Fibroblast of lung (primary cell): ENCODE results near the gene DNHD1. TPM values are rescaled to one million over a fixed set of nuclear protein-coding genes. Genes with fewer than 3 reads are reported as not detected.

Source experiments
- DNase-seq, 2 donors: peaks; one replicate each; pipeline versions ENCODE4 v3.0.0 to v3.0.0-alpha.2; 2010; ENCODE audit warnings: low read depth in 2 of 2
- H2AFZ ChIP-seq: 2 replicates; pipeline ENCODE4 v1.5.1; 2012; ENCODE audit warnings: low read length, control low read depth, inconsistent platforms
- H3K27ac ChIP-seq: 2 replicates; pipeline ENCODE4 v1.5.1; 2011; ENCODE audit warnings: low read length, control low read depth; ENCODE audit not compliant: insufficient read depth
- H3K27me3 ChIP-seq: 2 replicates; pipeline ENCODE4 v1.5.1; 2011; ENCODE audit warnings: mild to moderate bottlenecking, low read length; ENCODE audit not compliant: control insufficient read depth, insufficient read depth
- H3K36me3 ChIP-seq: 2 replicates; pipeline ENCODE4 v1.5.1; 2011; ENCODE audit warnings: low read length; ENCODE audit not compliant: control insufficient read depth, insufficient read depth
- H3K4me1 ChIP-seq: 2 replicates; pipeline ENCODE4 v1.5.1; 2011; ENCODE audit warnings: low read length; ENCODE audit not compliant: control insufficient read depth, insufficient read depth; ENCODE audit errors: extremely low read depth
- H3K4me2 ChIP-seq: 2 replicates; pipeline ENCODE4 v1.5.1; 2011; ENCODE audit warnings: low read length, control low read depth; ENCODE audit not compliant: insufficient read depth; ENCODE audit errors: extremely low read depth
- H3K4me3 ChIP-seq, 4 experiments: fragments of 200-600 bp in 1 of 4; sonication (generic) in 1 of 4; replicated peaks in 1 of 4; 2 replicates each; pipeline ENCODE4 v1.5.1; 2011 to 2016; ENCODE audit warnings: low read length in 4 of 4, low read depth in 3 of 4, mild to moderate bottlenecking in 3 of 4, control low read depth in 2 of 4, inconsistent platforms in 1 of 4, mixed read lengths in 1 of 4; ENCODE audit not compliant: insufficient read depth in 1 of 4; ENCODE audit errors: control extremely low read depth in 1 of 4
- H3K79me2 ChIP-seq: 2 replicates; pipeline ENCODE4 v1.5.1; 2012; ENCODE audit warnings: mild to moderate bottlenecking, low read length, inconsistent platforms; ENCODE audit not compliant: control insufficient read depth, insufficient read depth
- H3K9ac ChIP-seq: 2 replicates; pipeline ENCODE4 v1.5.1; 2011; ENCODE audit warnings: mild to moderate bottlenecking, low read length, control low read depth; ENCODE audit not compliant: insufficient read depth
- H3K9me3 ChIP-seq: 2 replicates; pipeline ENCODE4 v1.5.1; 2012; ENCODE audit warnings: low read depth, low read length; ENCODE audit not compliant: control insufficient read depth, insufficient read depth
- H4K20me1 ChIP-seq: 2 replicates; pipeline ENCODE4 v1.5.1; 2011; ENCODE audit warnings: low read length; ENCODE audit not compliant: control insufficient read depth, insufficient read depth; ENCODE audit errors: extremely low read depth
- CTCF ChIP-seq, 2 donors: IDR thresholded peaks in 1 of 2; conservative IDR thresholded peaks in 1 of 2; 1 replicate in 1 of 2; 2 replicates in 1 of 2; pipeline ENCODE4 v1.5.1; 2011 to 2012; ENCODE audit warnings: low read length in 2 of 2, control low read depth in 1 of 2, inconsistent platforms in 1 of 2, low read depth in 1 of 2, mild to moderate bottlenecking in 1 of 2
- EZH2 ChIP-seq: IDR thresholded peaks from 2 replicates; pipeline ENCODE4 v1.5.1; 2012; ENCODE audit warnings: low read length, control low read depth, mild to moderate bottlenecking; ENCODE audit errors: missing control alignments
- polyA plus RNA-seq, 2 donors: library from polyadenylated mRNA; depleted of rRNA in 1 of 2; stranded (reverse) in 1 of 2; unstranded in 1 of 2; fragments of >200 nt; gene quantifications; 2 replicates each; pipeline ENCODE4 v1.2.1, GENCODE V29; 2011 to 2012; ENCODE audit warnings: missing spikeins in 1 of 2
- total RNA-seq: library from RNA; depleted of rRNA; stranded (reverse); fragments of >200 nt; gene quantifications from 2 replicates; pipeline ENCODE4 v1.2.1, GENCODE V29; 2014

The DNHD1 gene
- total and polyA plus RNA-seq, 2 donors (not counting 1 experiment from before 2014, with no cell fraction given), result 2.2 to 14.7 TPM

- H4K20me1 ChIP-seq, result no peaks in the 10 kb centered on the region
- no peak overlapping the region for H2AFZ ChIP-seq
- no peak for DNase-seq
- no peaks in the 10 kb centered on the region for H3K9me3 ChIP-seq
- no peak overlapping the region for H3K4me2 ChIP-seq
- no peak overlapping the region for H3K4me3 ChIP-seq
- H3K27me3 ChIP-seq, result no peaks in the 10 kb centered on the region
- peaks cover 24% of the 10 kb centered on the region for H3K79me2 ChIP-seq
- no peak overlapping the region for H3K27ac ChIP-seq
- TF ChIP-seq EZH2 (no peak), CTCF (conservative IDR thresholded peaks at IDR 0.05 in 1 of 2, IDR thresholded peaks at IDR 0.05 in 1 of 2; ENCODE audit: low read depth in 1 of 2, low read length in 2 of 2) (no peak)
- peaks cover 10% of the 10 kb centered on the region for H3K36me3 ChIP-seq
- peaks cover 9% of the 10 kb centered on the region for H3K4me1 ChIP-seq
- no peak overlapping the region for H3K9ac ChIP-seq
Observed at GRCh38 chr11:6486256-6486655, 10.8 kb upstream of the DNHD1 start.

- Histone ChIP-seq H3K27me3 (no peaks in the 10 kb centered on the region), H3K36me3 (peaks cover 10% of the 10 kb centered on the region)
Observed at GRCh38 chr11:6486938-6487337, 10.1 kb upstream of the DNHD1 start.

DNA sequence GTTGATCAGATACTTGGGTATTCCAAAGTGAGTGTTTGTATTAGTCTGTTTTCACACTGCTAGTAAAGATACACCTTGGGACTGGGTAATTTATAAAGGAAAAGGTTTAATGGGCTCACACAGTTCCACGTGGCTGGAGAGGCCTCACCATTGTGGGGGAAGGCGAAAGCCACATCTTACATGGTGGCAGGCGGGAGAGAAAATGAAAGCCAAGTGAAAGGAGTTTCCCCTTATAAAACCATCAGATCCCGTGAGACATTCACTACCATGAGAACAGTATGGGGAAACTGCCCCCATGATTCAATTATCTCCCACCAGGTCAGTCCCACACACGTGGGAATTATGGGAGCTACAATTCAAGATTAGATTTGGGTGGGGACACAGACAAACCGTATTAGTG, 8.7 kb upstream of the DNHD1 start:
- H3K27me3 ChIP-seq, result no peaks in the 10 kb centered on the region
- no peak for DNase-seq
- H3K4me3 ChIP-seq, result no peak overlapping the region
- no peaks in the 10 kb centered on the region for H3K4me1 ChIP-seq
- H3K79me2 ChIP-seq, result peaks cover 4% of the 10 kb centered on the region
- H3K9me3 ChIP-seq, result no peaks in the 10 kb centered on the region
- H4K20me1 ChIP-seq, result no peaks in the 10 kb centered on the region
- no peak overlapping the region for H2AFZ ChIP-seq
- H3K27ac ChIP-seq, result no peak overlapping the region
- peaks cover 9% of the 10 kb centered on the region for H3K36me3 ChIP-seq
- no peak for TF ChIP-seq EZH2
- TF ChIP-seq CTCF (conservative IDR thresholded peaks at IDR 0.05 in 1 of 2, IDR thresholded peaks at IDR 0.05 in 1 of 2; ENCODE audit: low read depth in 1 of 2, low read length in 2 of 2), result no peak
- H3K9ac ChIP-seq, result no peak overlapping the region
- H3K4me2 ChIP-seq, result no peak overlapping the region

More at GRCh38 chr11:6486938-6487337, 10.1 kb upstream of the DNHD1 start:
- H3K27ac ChIP-seq, result no peak overlapping the region
- no peaks in the 10 kb centered on the region for H4K20me1 ChIP-seq
- peaks cover 9% of the 10 kb centered on the region for H3K4me1 ChIP-seq
- no peak overlapping the region for H2AFZ ChIP-seq
- H3K4me3 ChIP-seq, result no peak overlapping the region
- H3K9ac ChIP-seq, result no peak overlapping the region
- peaks cover 18% of the 10 kb centered on the region for H3K79me2 ChIP-seq
- TF ChIP-seq CTCF (conservative IDR thresholded peaks at IDR 0.05 in 1 of 2, IDR thresholded peaks at IDR 0.05 in 1 of 2; ENCODE audit: low read depth in 1 of 2, low read length in 2 of 2) (no peak), EZH2 (no peak)
- DNase-seq, result no peak
- no peak overlapping the region for H3K4me2 ChIP-seq
- H3K9me3 ChIP-seq, result no peaks in the 10 kb centered on the region
